ENCODE data around the gene HSPBAP1. TPM values are rescaled to one million over a fixed set of nuclear protein-coding genes. Genes with fewer than 3 reads are reported as not detected.

Gene HSPBAP1
- total RNA-seq, 3 donors from 2014 or later (not counting 1 experiment from before 2014, with no cell fraction given): 19.7 to 24.7 (median 23.4) TPM

GRCh38 chr3:122772827-122773226 lies 20.8 kb downstream of the HSPBAP1 start:
- no peaks in the 10 kb centered on the region for H3K4me1 Mint-ChIP-seq
- TF ChIP-seq CTCF (IDR thresholded peaks at IDR 0.05): no peak
- H3K4me1 ChIP-seq (ENCODE audit: control insufficient read depth, insufficient read depth, low read length): no peaks in the 10 kb centered on the region
- H3K36me3 Mint-ChIP-seq: no peaks in the 10 kb centered on the region
- H3K9me3 Mint-ChIP-seq: no peaks in the 10 kb centered on the region
- intact Hi-C loops (cut with micrococcal nuclease): no loop called here
- H3K4me3 Mint-ChIP-seq: no peak overlapping the region
- no peak overlapping the region for H3K4me3 ChIP-seq (ENCODE audit: low read length)
- no peak overlapping the region for H3K27ac ChIP-seq (ENCODE audit: low read length)
- no peaks in the 10 kb centered on the region for H3K27me3 Mint-ChIP-seq (ENCODE audit: low read depth in 2 of 2)
- peaks cover 19% of the 10 kb centered on the region for H3K36me3 ChIP-seq (ENCODE audit: control insufficient read depth, insufficient read depth, low read length)
- H3K9me3 ChIP-seq (ENCODE audit: control insufficient read depth, insufficient read depth, low read length): no peaks in the 10 kb centered on the region
- ATAC-seq: no peak
- no peaks in the 10 kb centered on the region for H3K27me3 ChIP-seq (ENCODE audit: control insufficient read depth, insufficient read depth, low read length)
- no peak overlapping the region for H3K27ac Mint-ChIP-seq
- DNase-seq: no peak
- WGBS (ENCODE audit: insufficient coverage): 100% methylated on average over 1 of the region's 1 CpG

- no peaks in the 10 kb centered on the region for H3K27me3 Mint-ChIP-seq (ENCODE audit: low read depth in 2 of 2)
- H3K9me3 ChIP-seq (ENCODE audit: control insufficient read depth, insufficient read depth, low read length): no peaks in the 10 kb centered on the region
- H3K4me1 ChIP-seq (ENCODE audit: control insufficient read depth, insufficient read depth, low read length): no peaks in the 10 kb centered on the region
- DNase-seq: no peak
- H3K36me3 Mint-ChIP-seq: no peaks in the 10 kb centered on the region
- no peaks in the 10 kb centered on the region for H3K4me1 Mint-ChIP-seq
- no peak for TF ChIP-seq CTCF (IDR thresholded peaks at IDR 0.05)
- H3K27me3 ChIP-seq (ENCODE audit: control insufficient read depth, insufficient read depth, low read length): no peaks in the 10 kb centered on the region
- whole genome bisulfite sequencing (ENCODE audit: insufficient coverage): 95% methylated on average over 4 of the region's 5 CpGs
- H3K4me3 ChIP-seq (ENCODE audit: low read length): no peak overlapping the region
- H3K4me3 Mint-ChIP-seq: no peak overlapping the region
- peaks cover 24% of the 10 kb centered on the region for H3K36me3 ChIP-seq (ENCODE audit: control insufficient read depth, insufficient read depth, low read length)
- ATAC-seq: no peak
- H3K9me3 Mint-ChIP-seq: no peaks in the 10 kb centered on the region
- no peak overlapping the region for H3K27ac Mint-ChIP-seq
- no peak overlapping the region for H3K27ac ChIP-seq (ENCODE audit: low read length)
- intact Hi-C loops (cut with micrococcal nuclease): no loop called here
Observed at GRCh38 chr3:122770521-122771202, 23.0 kb downstream of the HSPBAP1 start.

GRCh38 chr3:122767540-122768372 lies 25.9 kb downstream of the HSPBAP1 start:
- H3K4me1 Mint-ChIP-seq: no peaks in the 10 kb centered on the region
- H3K9me3 ChIP-seq (ENCODE audit: control insufficient read depth, insufficient read depth, low read length): no peaks in the 10 kb centered on the region
- H3K27ac ChIP-seq (ENCODE audit: low read length): peak overlapping the region; percentile 4
- peak overlapping the region in 1 of 2 donors; percentile 36 for H3K27ac Mint-ChIP-seq
- no peaks in the 10 kb centered on the region for H3K4me1 ChIP-seq (ENCODE audit: control insufficient read depth, insufficient read depth, low read length)
- intact Hi-C loops (cut with micrococcal nuclease): no loop called here
- no peak for TF ChIP-seq CTCF (IDR thresholded peaks at IDR 0.05)
- no peak for ATAC-seq
- peaks cover 17% of the 10 kb centered on the region for H3K36me3 ChIP-seq (ENCODE audit: control insufficient read depth, insufficient read depth, low read length)
- no peak overlapping the region for H3K4me3 Mint-ChIP-seq
- 89% methylated on average over 1 of the region's 3 CpGs for WGBS (ENCODE audit: insufficient coverage)
- H3K27me3 ChIP-seq (ENCODE audit: control insufficient read depth, insufficient read depth, low read length): no peaks in the 10 kb centered on the region
- H3K4me3 ChIP-seq (ENCODE audit: low read length): no peak overlapping the region
- H3K9me3 Mint-ChIP-seq: no peaks in the 10 kb centered on the region
- H3K27me3 Mint-ChIP-seq (ENCODE audit: low read depth in 2 of 2): no peaks in the 10 kb centered on the region
- H3K36me3 Mint-ChIP-seq: peaks cover 6% of the 10 kb centered on the region
- DNase-seq: no peak
